Measurements from ENCODE around the gene TXNDC17. TPM values are rescaled to one million over a fixed set of nuclear protein-coding genes. Genes with fewer than 3 reads are reported as not detected.
"Not testable (repeated sequence)": the region's sequence is repeated elsewhere in the genome, so short reads cannot be mapped to it uniquely, and the experiment has no call there.

TXNDC17 gene
- 75.4 and 83.2 TPM in 2 replicates for total RNA-seq (2014; rRNA removed; shearing (Covaris generic); ENCODE audit: low replicate concordance)

- no peaks in the 10 kb centered on the region for H3K9me3 ChIP-seq (ENCODE audit: low read length)
- peak within 1 kb of the TSS; percentile 88 for H3K4me3 ChIP-seq (ENCODE audit: low read length)
- H3K79me2 ChIP-seq (ENCODE audit: low read length) = peaks cover 79% of the 10 kb centered on the region
- H3K27me3 ChIP-seq (ENCODE audit: low read length) = no peaks in the 10 kb centered on the region
- peaks cover 34% of the 10 kb centered on the region; the same call in 1 of the 2 replicates for H3K36me3 ChIP-seq (ENCODE audit: insufficient read depth, low read length)
- peak within 1 kb of the TSS; percentile 71 for H3K4me2 ChIP-seq (ENCODE audit: low read depth, low read length, poor library complexity, severe bottlenecking)
- peak within 1 kb of the TSS; percentile 86 for H3K27ac ChIP-seq (ENCODE audit: low read length)
- H2AFZ ChIP-seq (ENCODE audit: low read length) = peak within 1 kb of the TSS; percentile 94
- peaks cover 36% of the 10 kb centered on the region for H3K4me1 ChIP-seq (ENCODE audit: low read length)
- H3K9ac ChIP-seq (ENCODE audit: low read length) = peak within 1 kb of the TSS; percentile 85
- no peaks in the 10 kb centered on the region for H4K20me1 ChIP-seq (ENCODE audit: insufficient read depth, low read depth, low read length)
- H3K9me2 ChIP-seq (replicated peaks; ENCODE audit: insufficient read depth, low read length) = no peaks in the 10 kb centered on the region
- DNase-seq = peak; percentile 97
These were observed at the start of gene TXNDC17, which contains the start of gene KIAA0753 for GRCh38 chr17:6640536-6641246. TSS of gene TXNDC17 (plus strand) at chr17:6641060. CDS start at chr17:6641083, 23 bp downstream. TSS of gene KIAA0753 (minus strand) at chr17:6640711. CDS start at chr17:6635103, 5,608 bp downstream.

- Histone ChIP-seq H3K4me2 (ENCODE audit: low read depth, low read length, poor library complexity, severe bottlenecking) (no peak overlapping the region), H3K27ac (ENCODE audit: low read length) (no peak overlapping the region), H3K9me3 (ENCODE audit: low read length) (no peaks in the 10 kb centered on the region), H2AFZ (ENCODE audit: low read length) (no peak overlapping the region), H3K4me3 (ENCODE audit: low read length) (no peak overlapping the region), H3K9ac (ENCODE audit: low read length) (no peak overlapping the region), H4K20me1 (ENCODE audit: insufficient read depth, low read depth, low read length) (no peaks in the 10 kb centered on the region), H3K36me3 (ENCODE audit: insufficient read depth, low read length) (peaks cover 59% of the 10 kb centered on the region), H3K79me2 (ENCODE audit: low read length) (no peaks in the 10 kb centered on the region), H3K4me1 (ENCODE audit: low read length) (no peaks in the 10 kb centered on the region), H3K9me2 (replicated peaks; ENCODE audit: insufficient read depth, low read length) (no peaks in the 10 kb centered on the region), H3K27me3 (ENCODE audit: low read length) (no peaks in the 10 kb centered on the region)
- DNase-seq = no peak
These were observed 49.2 kb upstream of the TXNDC17 start for GRCh38 chr17:6591599-6592158.

GRCh38 chr17:6592173-6592572 lies 48.7 kb upstream of the TXNDC17 start:
- Histone ChIP-seq H3K4me2 (ENCODE audit: low read depth, low read length, poor library complexity, severe bottlenecking) (no peak overlapping the region), H3K36me3 (ENCODE audit: insufficient read depth, low read length) (peaks cover 58% of the 10 kb centered on the region), H3K27me3 (ENCODE audit: low read length) (no peaks in the 10 kb centered on the region), H3K9me2 (replicated peaks; ENCODE audit: insufficient read depth, low read length) (no peaks in the 10 kb centered on the region), H3K79me2 (ENCODE audit: low read length) (no peaks in the 10 kb centered on the region), H3K27ac (ENCODE audit: low read length) (no peak overlapping the region), H3K4me1 (ENCODE audit: low read length) (no peaks in the 10 kb centered on the region), H3K9me3 (ENCODE audit: low read length) (no peaks in the 10 kb centered on the region), H4K20me1 (ENCODE audit: insufficient read depth, low read depth, low read length) (no peaks in the 10 kb centered on the region), H3K4me3 (ENCODE audit: low read length) (no peak overlapping the region), H3K9ac (ENCODE audit: low read length) (no peak overlapping the region), H2AFZ (ENCODE audit: low read length) (no peak overlapping the region)
- DNase-seq = no peak

- H2AFZ ChIP-seq (ENCODE audit: low read length); H3K79me2 ChIP-seq (ENCODE audit: low read length); H3K9me3 ChIP-seq (ENCODE audit: low read length); H4K20me1 ChIP-seq (ENCODE audit: insufficient read depth, low read depth, low read length); H3K9ac ChIP-seq (ENCODE audit: low read length); H3K4me2 ChIP-seq (ENCODE audit: low read depth, low read length, poor library complexity, severe bottlenecking); H3K27ac ChIP-seq (ENCODE audit: low read length); H3K27me3 ChIP-seq (ENCODE audit: low read length); DNase-seq; H3K9me2 ChIP-seq (replicated peaks; ENCODE audit: insufficient read depth, low read length); H3K4me3 ChIP-seq (ENCODE audit: low read length): not testable (repeated sequence)
- peaks cover 58% of the 10 kb centered on the region for H3K36me3 ChIP-seq (ENCODE audit: insufficient read depth, low read length)
- H3K4me1 ChIP-seq (ENCODE audit: low read length) = peaks cover 10% of the 10 kb centered on the region
These were observed 47.5 kb upstream of the TXNDC17 start for GRCh38 chr17:6593371-6593770.

GRCh38 chr17:6596081-6596480 lies 44.8 kb upstream of the TXNDC17 start:
- peaks cover 64% of the 10 kb centered on the region for H3K36me3 ChIP-seq (ENCODE audit: insufficient read depth, low read length)
- H3K4me2 ChIP-seq (ENCODE audit: low read depth, low read length, poor library complexity, severe bottlenecking) = no peak overlapping the region
- DNase-seq = no peak

GRCh38 chr17:6596511-6596910 lies 44.3 kb upstream of the TXNDC17 start:
- DNase-seq = no peak
- H3K9ac ChIP-seq (ENCODE audit: low read length) = no peak overlapping the region
- no peaks in the 10 kb centered on the region for H3K9me2 ChIP-seq (replicated peaks; ENCODE audit: insufficient read depth, low read length)
- H2AFZ ChIP-seq (ENCODE audit: low read length) = no peak overlapping the region
- no peaks in the 10 kb centered on the region for H3K27me3 ChIP-seq (ENCODE audit: low read length)
- no peaks in the 10 kb centered on the region for H3K9me3 ChIP-seq (ENCODE audit: low read length)
- H4K20me1 ChIP-seq (ENCODE audit: insufficient read depth, low read depth, low read length) = no peaks in the 10 kb centered on the region
- peaks cover 64% of the 10 kb centered on the region for H3K36me3 ChIP-seq (ENCODE audit: insufficient read depth, low read length)
- H3K4me1 ChIP-seq (ENCODE audit: low read length) = peaks cover 33% of the 10 kb centered on the region
- H3K4me3 ChIP-seq (ENCODE audit: low read length) = no peak overlapping the region
- H3K79me2 ChIP-seq (ENCODE audit: low read length) = 0 out of 2 replicates have a peak, but pooled peaks cover 6% of the 10 kb centered on the region
- no peak overlapping the region for H3K27ac ChIP-seq (ENCODE audit: low read length)
- no peak overlapping the region for H3K4me2 ChIP-seq (ENCODE audit: low read depth, low read length, poor library complexity, severe bottlenecking)

More at GRCh38 chr17:6596081-6596480, 44.8 kb upstream of the TXNDC17 start:
- Histone ChIP-seq H3K27me3 (ENCODE audit: low read length) (no peaks in the 10 kb centered on the region), H4K20me1 (ENCODE audit: insufficient read depth, low read depth, low read length) (no peaks in the 10 kb centered on the region), H3K79me2 (ENCODE audit: low read length) (0 out of 2 replicates have a peak, but pooled peaks cover 2% of the 10 kb centered on the region), H3K9ac (ENCODE audit: low read length) (no peak overlapping the region), H2AFZ (ENCODE audit: low read length) (no peak overlapping the region), H3K4me3 (ENCODE audit: low read length) (no peak overlapping the region), H3K9me2 (replicated peaks; ENCODE audit: insufficient read depth, low read length) (no peaks in the 10 kb centered on the region), H3K4me1 (ENCODE audit: low read length) (peaks cover 33% of the 10 kb centered on the region), H3K9me3 (ENCODE audit: low read length) (no peaks in the 10 kb centered on the region), H3K27ac (ENCODE audit: low read length) (no peak overlapping the region)

- H3K4me1 ChIP-seq (ENCODE audit: low read length) = peaks cover 33% of the 10 kb centered on the region
- peaks cover 10% of the 10 kb centered on the region; the same call in 1 of the 2 replicates for H3K79me2 ChIP-seq (ENCODE audit: low read length)
- H3K4me3 ChIP-seq (ENCODE audit: low read length) = no peak overlapping the region
- no peak overlapping the region for H3K9ac ChIP-seq (ENCODE audit: low read length)
- H3K9me3 ChIP-seq (ENCODE audit: low read length) = no peaks in the 10 kb centered on the region
- no peaks in the 10 kb centered on the region for H3K9me2 ChIP-seq (replicated peaks; ENCODE audit: insufficient read depth, low read length)
- H4K20me1 ChIP-seq (ENCODE audit: insufficient read depth, low read depth, low read length) = no peaks in the 10 kb centered on the region
- H3K4me2 ChIP-seq (ENCODE audit: low read depth, low read length, poor library complexity, severe bottlenecking) = no peak overlapping the region
- no peak overlapping the region for H3K27ac ChIP-seq (ENCODE audit: low read length)
- H3K27me3 ChIP-seq (ENCODE audit: low read length) = no peaks in the 10 kb centered on the region
- peaks cover 63% of the 10 kb centered on the region for H3K36me3 ChIP-seq (ENCODE audit: insufficient read depth, low read length)
- DNase-seq = no peak
- H2AFZ ChIP-seq (ENCODE audit: low read length) = no peak overlapping the region
These were observed 43.9 kb upstream of the TXNDC17 start for GRCh38 chr17:6596941-6597340.

- no peak for DNase-seq
- Histone ChIP-seq H2AFZ (ENCODE audit: low read length) (no peak overlapping the region), H3K27ac (ENCODE audit: low read length) (no peak overlapping the region), H3K79me2 (ENCODE audit: low read length) (peaks cover 14% of the 10 kb centered on the region), H3K9ac (ENCODE audit: low read length) (no peak overlapping the region), H3K9me3 (ENCODE audit: low read length) (no peaks in the 10 kb centered on the region), H3K36me3 (ENCODE audit: insufficient read depth, low read length) (peaks cover 63% of the 10 kb centered on the region), H3K27me3 (ENCODE audit: low read length) (no peaks in the 10 kb centered on the region), H3K4me3 (ENCODE audit: low read length) (no peak overlapping the region), H4K20me1 (ENCODE audit: insufficient read depth, low read depth, low read length) (no peaks in the 10 kb centered on the region), H3K4me2 (ENCODE audit: low read depth, low read length, poor library complexity, severe bottlenecking) (no peak overlapping the region), H3K4me1 (ENCODE audit: low read length) (peaks cover 33% of the 10 kb centered on the region), H3K9me2 (replicated peaks; ENCODE audit: insufficient read depth, low read length) (no peaks in the 10 kb centered on the region)
These were observed 43.1 kb upstream of the TXNDC17 start for GRCh38 chr17:6597727-6598126.

Measured in Karpas-422 (cell line).